M059J (cell line): Measurements from ENCODE around the gene SLCO4A1. TPM values are rescaled to one million over a fixed set of nuclear protein-coding genes. Genes with fewer than 3 reads are reported as not detected.
"Not testable (repeated sequence)": the region's sequence is repeated elsewhere in the genome, so short reads cannot be mapped to it uniquely, and the experiment has no call there.

Experiments used
- DNase-seq: peaks from one replicate; pipeline ENCODE4 v3.0.0-alpha.2; 2012; ENCODE audit warnings: low read depth
- total RNA-seq: library from RNA; depleted of rRNA; stranded (reverse); fragments of >200 nt; shearing (Covaris generic); gene quantifications from 2 replicates; pipeline ENCODE4 v1.2.3, GENCODE V29; 2014

The SLCO4A1 gene
- total RNA-seq, 1 experiment from 2014 or later, result 69.5 TPM

DNA sequence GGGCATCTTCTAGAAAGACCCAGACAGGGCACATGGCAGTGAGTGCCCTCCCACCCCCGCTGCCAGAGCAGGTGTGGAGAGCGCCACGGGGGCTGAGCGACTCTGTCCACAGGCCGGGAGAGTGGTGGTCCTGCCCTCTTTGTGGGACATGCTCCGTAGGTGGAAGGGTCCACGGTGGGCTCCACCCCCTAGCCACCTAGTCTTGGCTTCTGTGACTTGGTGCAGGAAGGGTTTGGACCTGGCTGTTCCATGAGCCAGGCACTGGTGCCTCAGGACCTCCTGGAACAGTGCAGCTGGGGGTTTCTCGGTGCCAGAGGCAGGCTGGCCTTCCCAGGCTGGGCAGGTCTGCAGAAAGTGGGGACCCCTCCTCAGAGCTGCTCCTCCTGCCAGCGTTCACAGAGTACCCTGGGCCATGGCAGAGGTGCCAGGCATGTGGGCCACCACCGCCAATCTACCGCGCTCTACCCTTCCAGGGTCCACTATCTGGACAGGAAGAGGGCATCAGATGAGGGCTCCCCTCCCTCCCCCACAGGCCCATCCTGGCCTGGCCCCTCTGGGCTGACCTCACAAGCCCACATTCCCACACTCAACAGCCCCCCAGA lies 23.0 kb downstream of the SLCO4A1 start:
- no peak for DNase-seq

DNA sequence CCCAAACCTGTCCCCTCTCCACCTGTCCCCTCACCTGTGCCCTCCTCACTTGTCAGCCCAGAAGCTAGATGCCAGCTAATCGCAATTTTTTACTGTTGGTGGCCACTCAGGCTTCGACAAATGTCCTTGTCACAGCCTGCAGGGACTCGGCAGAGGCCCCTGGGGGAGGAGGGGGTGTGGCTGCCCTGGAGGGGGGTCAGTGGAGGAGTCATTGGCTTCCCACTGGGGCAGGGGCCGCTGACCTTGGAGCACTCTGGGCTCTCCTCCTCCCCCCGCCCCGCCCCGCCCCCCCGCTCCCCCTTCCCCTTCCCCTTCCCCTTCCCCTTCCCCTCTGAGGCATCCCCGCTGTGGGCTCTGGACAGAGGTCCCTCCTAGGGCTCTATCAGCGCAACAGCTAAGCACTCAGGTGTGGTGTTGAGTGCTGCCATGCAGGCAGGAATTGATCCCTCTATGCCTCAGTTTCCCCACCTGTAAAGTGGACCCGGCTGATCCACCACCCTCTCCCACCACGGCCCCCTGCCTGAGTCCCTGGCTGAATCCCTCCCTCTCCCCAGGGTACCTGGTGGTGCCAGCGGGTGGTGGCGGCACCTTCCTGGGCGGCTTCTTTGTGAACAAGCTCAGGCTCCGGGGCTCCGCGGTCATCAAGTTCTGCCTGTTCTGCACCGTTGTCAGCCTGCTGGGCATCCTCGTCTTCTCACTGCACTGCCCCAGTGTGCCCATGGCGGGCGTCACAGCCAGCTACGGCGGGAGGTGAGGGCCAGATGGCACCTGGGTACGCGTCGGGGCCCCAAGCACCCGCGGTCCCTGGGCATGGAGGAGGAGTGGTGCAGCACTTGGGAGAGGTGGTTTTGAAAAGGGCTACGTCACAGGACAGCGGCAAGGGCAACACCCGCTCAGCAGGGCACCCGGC lies 23.8 kb downstream of the SLCO4A1 start:
- DNase-seq, result no peak

DNA sequence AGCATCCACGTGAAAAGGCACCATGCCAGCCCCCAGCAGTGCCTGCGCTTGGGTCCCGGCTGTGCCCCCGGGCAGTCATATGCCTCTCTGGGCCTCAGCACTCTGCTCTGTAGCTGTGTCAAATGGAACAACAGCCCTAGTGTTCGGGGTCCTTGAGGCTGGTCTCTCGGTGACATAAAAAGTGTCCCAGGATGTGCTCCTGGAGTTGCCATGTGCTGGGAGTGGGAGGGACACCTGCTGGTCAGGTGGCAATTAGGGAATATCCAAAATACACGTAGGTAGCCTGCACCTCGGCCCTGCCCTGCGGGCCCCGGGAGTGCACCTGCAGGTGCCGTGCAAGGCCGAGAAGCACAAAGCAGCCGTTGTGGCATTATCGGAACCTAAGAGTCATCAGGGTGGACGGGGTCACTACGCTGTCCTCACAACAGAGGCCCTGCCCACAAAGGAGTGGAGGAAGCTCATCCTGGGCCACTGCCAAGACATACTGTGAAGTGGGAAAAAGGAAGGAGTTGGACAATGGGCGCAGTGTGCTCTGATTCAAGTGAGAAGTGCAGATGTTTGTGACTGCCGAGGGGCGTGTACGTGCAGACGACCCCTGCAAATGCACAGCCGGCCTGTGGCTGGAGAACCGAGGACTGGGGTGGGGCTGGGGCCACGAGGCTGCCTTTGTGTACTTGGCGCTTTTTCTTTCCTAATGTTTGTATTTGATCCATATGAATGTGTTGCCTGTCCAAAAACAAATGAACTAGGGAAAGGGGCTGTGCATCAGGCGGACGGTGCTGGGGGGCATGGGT lies 24.6 kb downstream of the SLCO4A1 start:
- peak; percentile 29 for DNase-seq

DNA sequence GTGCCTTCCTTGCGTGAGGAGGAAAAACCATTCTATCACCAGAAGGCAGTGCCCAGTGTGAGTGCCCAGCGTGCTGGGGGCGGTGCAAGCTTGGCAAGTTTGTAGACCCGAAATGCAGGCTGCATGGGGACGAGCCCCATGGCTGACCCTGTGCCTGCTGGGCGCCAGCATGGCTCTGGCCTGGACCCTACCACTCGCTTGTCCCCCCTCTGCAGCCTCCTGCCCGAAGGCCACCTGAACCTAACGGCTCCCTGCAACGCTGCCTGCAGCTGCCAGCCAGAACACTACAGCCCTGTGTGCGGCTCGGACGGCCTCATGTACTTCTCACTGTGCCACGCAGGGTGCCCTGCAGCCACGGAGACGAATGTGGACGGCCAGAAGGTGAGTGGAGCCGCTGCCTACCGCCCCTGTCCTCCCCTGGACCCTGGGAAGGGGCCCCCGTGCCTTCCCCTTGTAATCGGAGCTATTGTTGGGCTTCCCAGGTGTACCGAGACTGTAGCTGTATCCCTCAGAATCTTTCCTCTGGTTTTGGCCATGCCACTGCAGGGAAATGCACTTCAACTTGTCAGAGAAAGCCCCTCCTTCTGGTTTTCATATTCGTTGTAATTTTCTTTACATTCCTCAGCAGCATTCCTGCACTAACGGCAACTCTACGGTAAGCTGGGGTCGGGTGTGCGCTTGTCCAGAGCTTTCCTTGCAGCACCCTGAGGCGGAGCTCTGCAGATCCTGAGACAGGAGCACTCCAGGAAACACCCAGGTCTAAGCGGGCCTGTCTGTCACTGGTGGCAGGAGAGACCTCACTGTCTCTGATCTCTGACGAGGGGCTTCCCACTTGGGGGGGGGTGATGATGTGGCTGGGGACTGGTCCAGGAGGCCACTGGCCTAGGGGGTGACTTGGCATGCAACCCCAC lies 25.5 kb downstream of the SLCO4A1 start:
- DNase-seq, result no peak

DNA sequence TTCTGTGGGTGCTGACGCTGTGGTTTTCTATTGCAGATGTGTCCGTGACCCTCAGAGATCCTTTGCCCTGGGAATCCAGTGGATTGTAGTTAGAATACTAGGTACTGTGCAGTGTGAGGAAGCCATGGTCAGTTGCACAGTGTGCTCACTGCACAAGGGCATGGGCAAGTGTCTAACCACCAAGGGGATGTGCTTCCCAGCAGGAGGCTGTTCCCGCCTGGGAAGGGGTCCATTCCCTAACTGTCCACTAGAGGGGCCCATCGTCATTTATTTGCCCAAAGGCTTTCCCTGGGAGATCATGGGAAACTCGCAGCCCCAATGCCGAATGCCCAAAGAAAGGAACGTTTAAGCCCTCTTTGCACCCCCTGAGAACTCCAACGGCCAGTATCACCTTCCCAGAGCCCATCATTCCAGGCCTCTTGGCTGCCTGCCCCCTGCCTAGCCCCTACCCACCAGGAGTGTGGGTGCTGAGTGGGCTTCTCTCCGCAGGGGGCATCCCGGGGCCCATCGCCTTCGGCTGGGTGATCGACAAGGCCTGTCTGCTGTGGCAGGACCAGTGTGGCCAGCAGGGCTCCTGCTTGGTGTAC lies 26.2 kb downstream of the SLCO4A1 start:
- DNase-seq, result peak; percentile 77

DNA sequence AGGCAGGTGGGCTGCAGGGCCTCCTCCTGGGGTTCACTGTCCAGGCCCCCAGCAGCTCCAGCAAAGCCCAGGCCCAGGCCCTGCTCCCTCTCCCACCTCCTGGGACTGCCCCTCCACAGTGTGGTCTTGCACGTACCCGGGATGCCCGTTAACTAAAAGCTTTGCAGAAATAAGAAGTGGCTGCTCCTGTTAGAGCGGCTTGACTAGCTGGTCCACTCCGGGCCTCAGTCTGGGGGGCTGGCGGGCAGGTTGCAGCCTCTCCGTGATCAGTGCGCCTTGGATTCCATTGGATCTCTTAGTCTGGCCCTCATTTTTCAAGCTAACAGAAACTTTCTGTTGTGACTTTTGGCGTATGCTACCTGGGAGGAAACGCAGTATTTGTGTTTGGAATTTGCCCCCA lies 26.9 kb downstream of the SLCO4A1 start:
- DNase-seq, result no peak

DNA sequence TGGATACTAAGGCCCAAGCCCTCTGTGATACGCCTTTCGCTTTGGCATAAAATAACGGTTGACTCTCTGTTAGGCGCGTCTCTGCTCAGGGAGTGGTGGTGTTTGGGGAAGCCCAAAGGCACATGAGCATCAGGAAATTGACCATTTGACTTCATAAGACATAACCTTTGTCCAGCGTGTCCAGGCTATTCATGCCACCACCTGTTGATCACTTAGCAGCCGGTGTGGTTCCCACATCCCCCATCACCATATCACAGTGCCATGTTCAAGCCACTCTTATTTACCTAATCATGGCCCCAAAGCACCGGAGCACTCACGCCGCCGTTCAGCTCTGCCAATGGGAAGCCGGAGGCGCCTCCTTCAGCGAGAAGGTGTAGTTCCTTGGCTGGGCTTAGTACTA lies 27.9 kb downstream of the SLCO4A1 start:
- DNase-seq, result no peak

DNA sequence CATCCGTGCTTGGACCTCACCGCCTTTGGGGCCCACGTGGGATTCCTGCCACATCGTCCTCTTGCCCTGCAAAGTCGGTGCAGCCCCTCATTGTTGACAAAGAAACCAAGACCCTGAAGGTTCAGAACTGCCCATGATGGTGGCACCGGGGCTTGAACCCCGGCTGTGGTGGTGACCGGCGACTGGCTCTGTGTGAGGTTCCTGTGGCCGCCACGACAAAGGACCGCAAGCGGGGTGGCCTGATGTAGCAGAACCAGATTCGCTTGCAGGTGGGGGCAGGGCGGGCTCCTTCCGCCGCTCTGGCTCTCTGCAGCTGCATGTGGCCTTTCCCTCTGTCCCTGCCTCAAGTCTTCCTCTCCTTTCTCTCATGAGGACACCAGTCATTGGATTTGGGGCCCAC lies 28.7 kb downstream of the SLCO4A1 start:
- DNase-seq, result no peak

DNA sequence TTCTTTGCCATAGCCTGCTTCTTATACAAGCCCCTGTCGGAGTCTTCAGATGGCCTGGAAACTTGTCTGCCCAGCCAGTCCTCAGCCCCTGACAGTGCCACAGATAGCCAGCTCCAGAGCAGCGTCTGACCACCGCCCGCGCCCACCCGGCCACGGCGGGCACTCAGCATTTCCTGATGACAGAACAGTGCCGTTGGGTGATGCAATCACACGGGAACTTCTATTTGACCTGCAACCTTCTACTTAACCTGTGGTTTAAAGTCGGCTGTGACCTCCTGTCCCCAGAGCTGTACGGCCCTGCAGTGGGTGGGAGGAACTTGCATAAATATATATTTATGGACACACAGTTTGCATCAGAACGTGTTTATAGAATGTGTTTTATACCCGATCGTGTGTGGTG lies 29.5 kb downstream of the SLCO4A1 start:
- no peak for DNase-seq

DNA sequence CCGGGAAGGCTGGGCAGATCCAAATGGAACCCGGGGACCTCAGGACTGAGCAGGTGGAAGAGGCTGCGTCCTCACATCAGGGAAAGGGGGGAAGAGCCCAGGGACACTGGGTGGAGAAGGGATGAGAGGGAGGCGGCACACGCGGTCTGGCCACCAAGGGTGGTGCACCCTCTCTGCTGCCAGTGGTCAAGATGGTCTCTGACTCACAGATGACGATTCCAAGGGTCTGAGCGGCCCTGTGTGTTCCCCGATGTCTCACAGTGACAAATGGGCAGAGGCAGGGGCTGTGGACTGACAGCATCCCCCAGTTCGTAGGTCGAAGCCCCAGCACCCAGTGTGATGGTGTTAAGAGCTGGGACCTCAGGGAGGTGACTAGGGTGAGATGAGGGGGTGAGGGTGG lies 32.1 kb downstream of the SLCO4A1 start:
- DNase-seq, result peak; percentile 43

DNA sequence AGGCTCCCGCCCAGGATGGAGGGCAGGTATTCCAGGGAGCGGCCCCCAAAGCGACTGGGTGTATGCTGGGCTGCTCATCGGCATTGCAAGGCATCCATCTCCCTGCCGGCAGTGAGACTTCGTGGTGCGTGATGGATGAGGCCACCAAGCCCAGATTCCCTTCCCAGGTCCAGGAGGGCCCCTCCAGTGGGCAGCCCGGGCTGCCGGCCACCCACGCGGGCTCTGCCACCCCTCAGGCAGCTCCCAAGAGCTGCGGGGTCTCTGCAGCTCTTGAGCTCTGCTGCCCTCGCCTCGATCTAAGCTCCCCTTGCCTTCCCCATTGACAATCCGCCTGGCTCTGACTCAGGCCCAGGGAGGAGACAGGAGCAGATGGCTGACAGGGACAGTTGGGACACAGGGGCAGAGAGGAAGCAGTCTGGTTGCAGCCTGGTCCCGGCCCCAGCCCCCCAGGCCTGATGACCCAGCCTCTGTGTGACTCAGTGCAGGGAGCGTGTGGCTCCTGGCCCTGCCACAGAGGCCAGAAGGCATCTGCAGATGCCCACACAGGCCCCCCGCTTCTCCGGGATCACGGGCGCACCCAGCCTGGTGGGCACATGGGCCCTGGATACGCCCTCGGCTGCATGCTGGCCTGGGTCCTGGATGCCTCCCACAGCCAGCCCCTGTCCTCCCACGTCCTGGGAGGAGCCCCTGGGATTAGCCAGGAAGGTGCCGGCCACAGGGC lies 33.0 kb downstream of the SLCO4A1 start:
- DNase-seq, result peak; percentile 78

DNA sequence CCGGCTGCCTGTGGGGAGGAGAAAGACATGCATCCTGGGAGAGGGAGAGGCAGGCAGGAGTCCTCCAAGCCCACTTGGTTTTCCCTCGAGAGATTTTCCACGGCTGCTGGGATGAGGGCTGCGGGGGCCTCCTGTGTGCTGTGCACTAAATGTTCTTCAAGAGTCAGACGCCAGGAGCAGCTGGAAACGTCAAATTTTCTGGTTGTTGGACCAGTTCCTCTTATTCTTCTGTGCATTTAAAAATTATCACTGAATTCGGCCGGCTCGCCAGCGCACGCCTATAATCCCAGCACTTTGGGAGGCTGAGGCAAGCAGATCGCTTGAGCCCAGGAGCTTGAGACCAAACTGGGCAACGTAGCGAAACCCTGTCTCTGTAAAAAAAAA lies 33.6 kb downstream of the SLCO4A1 start:
- DNase-seq, result no peak

DNA sequence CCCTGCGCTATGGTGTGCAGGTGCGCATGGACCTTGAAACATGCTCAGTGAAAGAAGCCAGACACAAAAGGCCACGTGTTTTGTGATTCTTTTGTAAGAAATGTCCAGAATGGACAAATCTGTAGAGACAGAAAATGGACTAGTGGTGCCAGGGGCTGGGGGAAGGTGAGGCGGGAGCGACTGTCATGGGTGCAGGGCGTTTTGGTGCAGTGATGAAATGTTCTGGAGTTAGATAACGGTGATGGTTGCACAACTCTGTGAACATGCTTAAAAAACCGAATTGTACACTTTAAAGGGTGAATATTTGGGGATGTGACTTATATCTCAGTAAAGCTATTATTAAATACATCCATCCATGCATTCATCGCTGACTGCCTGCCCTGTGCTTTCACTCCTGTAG lies 34.7 kb downstream of the SLCO4A1 start:
- no peak for DNase-seq

DNA sequence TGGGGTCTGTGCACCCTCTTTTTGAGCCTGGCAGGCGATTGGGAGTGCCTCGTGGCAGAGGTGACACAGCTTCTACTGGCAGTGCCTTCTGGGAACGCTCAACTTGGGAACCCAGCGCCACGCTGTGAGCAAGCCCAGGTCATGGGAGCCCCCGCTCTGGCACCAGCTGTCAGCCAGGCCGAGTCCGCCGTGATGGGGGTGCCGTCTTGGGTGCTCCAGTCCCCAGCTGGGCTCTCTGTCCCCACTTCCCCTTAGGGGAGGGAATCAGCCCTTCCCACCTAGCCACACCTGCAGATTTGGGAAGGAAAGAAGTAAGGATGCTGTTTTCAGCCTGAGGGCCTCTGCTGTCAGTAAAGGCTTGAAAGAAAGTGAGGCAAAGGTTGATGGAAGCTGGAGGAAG lies 35.4 kb downstream of the SLCO4A1 start:
- DNase-seq, result no peak

DNA sequence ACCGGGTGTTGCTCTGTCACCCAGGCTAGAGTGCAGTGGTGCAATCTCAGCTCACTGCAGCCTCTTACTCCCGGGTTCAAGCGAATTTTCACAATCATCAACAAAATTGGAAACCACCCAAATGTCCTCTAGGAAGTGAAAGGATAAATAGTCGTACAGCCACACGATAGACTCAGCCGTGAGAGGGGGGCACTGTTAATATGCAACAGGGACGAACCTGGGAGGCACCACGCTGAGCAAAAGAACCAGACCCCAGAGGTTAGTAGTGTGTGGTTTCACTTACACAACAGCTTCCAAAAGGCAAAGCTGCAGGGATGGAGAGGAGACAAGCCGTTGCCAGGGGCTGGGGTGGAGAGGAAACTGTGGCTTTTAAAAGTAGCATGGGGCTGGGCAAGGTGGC lies 36.2 kb downstream of the SLCO4A1 start:
- no peak for DNase-seq

DNA sequence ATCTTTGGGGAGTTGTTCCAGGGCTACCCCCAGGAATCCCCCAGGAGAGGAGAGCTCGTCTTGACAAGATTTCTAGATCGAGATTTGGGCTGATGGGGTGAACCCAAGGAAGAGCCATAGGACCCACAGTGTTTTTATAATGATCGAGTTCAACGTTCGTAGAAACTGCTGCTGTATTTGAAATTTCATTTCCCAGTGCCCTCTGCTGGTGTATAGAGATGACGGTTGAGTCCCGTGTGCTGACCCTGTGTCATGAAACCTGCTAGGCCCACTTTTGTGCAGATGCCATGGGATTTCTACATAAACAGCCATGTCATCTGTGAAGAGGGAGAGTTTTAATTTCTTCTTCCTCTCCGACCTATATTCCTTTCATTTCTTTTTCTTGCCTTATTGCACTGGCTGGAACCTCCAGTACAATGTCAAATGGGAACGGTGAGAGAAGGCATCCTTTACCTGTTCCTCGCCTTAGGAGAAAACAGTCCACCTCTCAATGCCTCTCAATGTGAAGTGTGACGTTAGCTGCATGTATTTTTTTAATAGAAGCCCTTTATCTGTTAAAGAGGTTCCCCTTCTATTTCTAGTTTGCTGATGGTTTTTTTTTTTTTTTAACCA lies 37.8 kb downstream of the SLCO4A1 start:
- DNase-seq, result no peak

DNA sequence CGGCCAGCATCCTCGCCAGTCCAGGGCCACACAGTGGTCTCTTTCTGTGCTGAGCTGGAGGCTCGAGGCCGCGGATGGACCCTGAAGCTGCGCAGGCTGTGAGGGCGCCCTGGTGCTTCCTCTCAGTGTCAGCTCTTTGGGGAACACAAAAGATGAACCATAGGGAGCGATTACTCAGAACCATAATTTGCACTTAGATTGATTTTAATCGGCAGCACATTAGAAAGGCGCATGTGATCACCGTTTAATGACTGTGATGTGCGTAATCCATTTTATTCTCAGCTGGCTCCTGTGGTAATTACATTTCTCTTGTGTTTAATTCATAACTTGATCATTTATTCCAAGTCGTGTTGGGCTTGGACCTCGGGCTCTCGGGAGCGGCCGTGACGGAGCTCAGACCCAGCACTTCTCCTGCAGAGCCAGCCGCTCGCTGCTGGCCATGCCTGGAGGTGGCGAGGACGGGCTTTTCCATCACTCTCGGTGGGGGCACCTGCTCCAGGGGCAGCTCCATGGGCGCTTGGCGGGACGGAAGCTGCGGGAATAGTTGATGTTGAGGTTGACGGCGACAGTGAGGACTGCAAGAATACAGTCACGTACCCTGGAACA lies 40.7 kb downstream of the SLCO4A1 start:
- no peak for DNase-seq

DNA sequence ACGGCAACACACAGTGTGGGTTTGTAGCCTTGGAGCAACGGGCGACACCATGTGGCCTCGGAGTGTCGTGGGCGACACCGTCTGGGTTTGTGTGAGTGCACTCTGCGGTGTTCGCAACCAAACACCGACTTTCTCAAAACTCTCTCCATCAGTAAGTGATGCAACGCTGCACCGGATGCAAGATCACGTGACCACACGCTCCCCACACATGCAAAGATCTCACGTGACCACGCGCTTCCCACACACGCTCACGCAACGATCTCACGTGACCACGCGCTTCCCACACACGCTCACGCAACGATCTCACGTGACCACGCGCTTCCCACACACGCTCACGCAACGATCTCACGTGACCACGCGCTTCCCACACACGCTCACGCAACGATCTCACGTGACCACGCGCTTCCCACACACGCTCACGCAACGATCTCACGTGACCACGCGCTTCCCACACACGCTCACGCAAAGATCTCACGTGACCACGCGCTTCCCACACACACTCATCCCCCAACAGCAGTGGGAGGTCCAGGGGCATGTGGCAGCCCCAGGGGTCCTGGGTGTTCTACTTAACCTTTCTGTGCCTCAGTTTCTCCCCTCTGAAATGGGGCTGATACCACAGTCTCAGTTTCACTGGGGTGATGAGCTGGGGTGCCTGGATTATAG lies 41.5 kb downstream of the SLCO4A1 start:
- not testable (repeated sequence) for DNase-seq

DNA sequence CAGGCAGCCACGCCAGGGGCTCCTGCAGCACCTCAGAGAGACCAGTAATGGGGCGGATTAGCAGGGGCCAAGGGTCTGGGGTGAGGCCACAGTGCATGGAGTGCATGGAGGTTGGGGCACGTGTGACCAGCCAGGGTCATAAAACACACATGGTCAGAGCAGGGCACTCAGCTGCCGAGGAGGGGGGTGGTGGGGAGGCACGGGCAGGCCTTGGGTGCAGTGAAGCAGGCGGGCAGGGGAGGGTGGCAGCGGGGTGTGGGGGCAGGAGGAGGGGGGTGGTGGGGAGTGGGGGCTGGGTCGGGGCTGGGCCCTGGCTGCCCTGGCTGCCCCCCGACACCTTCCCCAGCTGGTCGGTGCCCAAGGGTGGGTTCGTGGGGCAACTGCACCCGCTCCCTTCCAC lies 42.7 kb downstream of the SLCO4A1 start:
- DNase-seq, result no peak
